ENCODE data around the gene CASP9.

Gene CASP9

GRCh38 chr1:15524021-15524282 is at the start of gene CASP9:
CASP9 (minus strand) TSS chr1:15524215; CDS start chr1:15524200, 15 bp downstream.
- DNase-seq = no peak

GRCh38 chr1:15573477-15573876 is 49.5 kb upstream of the CASP9 start:
- no peak for DNase-seq

GRCh38 chr1:15571266-15571665 is 47.3 kb upstream of the CASP9 start:
- DNase-seq = no peak

- no peak for DNase-seq
These were observed 46.8 kb upstream of the CASP9 start for GRCh38 chr1:15570861-15571260.

- no peak for DNase-seq
These were observed 44.5 kb upstream of the CASP9 start for GRCh38 chr1:15568387-15569073.

DNA sequence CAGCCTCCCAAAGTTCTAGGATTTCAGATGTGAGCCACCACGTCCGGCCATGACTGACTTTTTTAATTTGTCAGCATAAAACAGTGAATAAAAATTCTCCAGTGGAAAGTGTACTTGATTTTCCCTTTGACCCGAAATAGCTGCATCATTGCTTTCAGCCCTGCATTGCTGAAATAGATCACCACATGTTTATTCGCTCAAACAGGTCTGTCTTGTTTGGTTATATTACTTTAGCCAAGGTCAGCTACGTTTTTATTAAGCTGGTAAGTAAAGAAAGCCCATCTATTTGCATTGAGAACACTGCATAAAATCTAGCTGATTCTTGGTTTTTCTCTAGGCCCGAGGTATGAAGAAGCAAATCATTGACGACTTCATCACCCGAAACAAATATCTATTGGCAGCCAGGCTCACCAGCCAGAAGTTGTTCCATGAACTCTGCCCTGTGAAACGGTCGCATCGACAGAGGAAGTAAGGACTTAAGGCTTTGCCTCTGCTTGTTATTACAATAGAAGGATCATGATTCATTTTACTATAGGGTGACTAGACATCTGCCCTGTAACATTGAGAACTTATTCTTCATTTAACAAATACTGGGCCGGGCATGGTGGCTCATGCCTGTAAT is 35.3 kb upstream of the CASP9 start:
- DNase-seq = no peak

- DNase-seq = no peak
These were observed 34.5 kb upstream of the CASP9 start for GRCh38 chr1:15558516-15558915.

DNA sequence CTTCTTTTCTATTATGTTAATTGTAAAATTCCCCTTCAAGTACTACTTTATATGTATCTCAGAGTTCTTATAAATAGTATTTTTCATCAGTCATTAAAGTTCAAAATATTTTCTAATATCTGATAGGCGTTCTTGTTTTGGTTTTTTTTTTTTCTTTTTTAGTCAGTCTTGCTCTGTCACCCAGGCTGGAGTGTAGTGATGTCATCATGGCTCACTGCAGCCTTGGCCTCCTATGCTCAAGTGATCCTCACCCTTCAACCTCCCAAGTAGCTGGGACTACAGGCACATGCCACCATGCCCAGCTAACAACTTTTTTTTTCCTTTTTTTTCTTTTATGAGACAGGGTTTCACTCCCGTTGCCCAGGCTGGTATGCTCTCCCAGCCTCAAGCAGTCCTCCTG is 33.6 kb upstream of the CASP9 start:
- DNase-seq = no peak

DNA sequence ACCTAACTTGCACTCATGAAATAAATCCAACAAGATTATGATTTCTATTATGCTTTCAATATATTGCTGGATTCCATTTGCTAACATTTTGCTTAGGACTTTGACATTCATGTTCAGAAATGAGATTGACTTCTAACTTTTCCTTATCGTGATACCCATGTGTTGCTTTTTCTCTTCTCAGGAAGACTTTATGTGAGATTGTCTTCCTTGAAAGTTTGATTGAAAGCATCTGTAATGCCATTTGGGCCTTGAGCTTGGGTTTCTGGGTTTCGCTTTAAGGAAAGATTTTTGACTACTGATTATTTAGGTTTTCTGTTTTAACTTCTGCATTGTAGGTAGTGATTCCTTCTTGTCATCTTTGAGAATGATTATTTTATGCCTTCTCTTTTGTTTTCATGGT is 33.0 kb upstream of the CASP9 start:
- no peak for DNase-seq

GRCh38 chr1:15550573-15550972 is 26.6 kb upstream of the CASP9 start:
- no peak for DNase-seq

DNA sequence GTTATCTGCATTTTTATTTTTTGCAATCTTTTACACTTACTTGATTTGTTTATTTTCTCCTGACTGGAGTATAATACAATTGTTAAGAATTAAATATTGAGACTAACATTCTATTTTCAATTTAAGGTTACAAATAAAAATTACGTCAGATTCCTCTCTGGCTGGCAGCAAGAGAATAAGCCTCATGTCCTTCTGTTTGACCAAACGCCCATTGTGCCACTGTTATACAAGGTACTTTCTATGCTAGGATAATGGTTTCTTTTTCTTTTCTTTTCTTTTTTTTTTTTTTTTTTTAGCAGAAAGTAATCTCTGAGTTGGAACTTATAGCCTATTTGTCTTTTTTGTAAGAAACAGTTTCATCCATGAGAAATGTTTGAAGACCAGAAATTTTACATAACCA is 22.6 kb upstream of the CASP9 start:
- DNase-seq = no peak

DNA sequence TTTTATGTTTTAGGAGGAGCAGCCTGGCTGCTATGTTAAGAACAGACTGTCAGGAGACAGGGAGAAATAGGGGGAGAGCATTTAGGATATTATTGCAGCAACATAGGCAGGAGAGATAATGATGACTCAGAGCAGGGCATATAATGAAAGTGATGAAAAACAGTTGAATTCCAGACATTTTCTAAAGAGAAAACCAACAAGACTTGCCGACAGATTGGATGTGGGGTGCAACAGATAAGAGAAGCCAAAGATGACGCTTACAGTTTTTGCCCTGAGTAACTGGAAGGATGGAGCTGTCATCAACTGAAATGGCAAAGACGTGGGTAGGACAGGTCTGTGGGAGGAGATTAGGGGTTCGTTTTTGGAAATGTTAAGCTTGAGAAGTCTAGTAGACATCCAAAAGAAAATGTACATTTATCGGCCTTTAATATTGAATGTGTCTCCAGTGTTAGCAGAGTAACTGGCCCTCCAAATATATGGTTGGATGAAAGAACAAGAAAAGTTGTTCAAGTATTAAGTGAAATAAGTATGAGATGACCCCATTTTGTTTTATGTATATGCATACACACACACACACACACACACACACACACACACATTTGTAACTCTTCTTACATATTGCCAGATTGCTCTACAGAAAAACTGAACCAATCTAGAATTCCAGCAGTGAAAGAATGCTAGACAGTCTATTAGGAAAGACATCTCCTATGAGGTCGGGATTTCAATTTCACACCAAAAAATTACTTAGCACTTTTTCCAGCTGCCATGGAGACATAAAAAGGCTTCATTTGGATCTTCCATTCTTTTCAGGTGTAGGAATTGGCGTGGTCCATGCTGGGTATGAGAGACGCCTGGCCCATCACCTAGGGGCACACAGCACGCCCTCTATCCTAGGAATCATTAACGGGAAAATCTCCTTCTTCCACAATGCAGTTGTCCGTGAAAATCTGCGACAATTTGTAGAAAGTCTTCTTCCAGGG is 19.9 kb upstream of the CASP9 start:
- no peak for DNase-seq

GRCh38 chr1:15543251-15543588 is 19.2 kb upstream of the CASP9 start:
- DNase-seq = no peak

- no peak for DNase-seq
These were observed 18.6 kb upstream of the CASP9 start for GRCh38 chr1:15542388-15543250.

DNA sequence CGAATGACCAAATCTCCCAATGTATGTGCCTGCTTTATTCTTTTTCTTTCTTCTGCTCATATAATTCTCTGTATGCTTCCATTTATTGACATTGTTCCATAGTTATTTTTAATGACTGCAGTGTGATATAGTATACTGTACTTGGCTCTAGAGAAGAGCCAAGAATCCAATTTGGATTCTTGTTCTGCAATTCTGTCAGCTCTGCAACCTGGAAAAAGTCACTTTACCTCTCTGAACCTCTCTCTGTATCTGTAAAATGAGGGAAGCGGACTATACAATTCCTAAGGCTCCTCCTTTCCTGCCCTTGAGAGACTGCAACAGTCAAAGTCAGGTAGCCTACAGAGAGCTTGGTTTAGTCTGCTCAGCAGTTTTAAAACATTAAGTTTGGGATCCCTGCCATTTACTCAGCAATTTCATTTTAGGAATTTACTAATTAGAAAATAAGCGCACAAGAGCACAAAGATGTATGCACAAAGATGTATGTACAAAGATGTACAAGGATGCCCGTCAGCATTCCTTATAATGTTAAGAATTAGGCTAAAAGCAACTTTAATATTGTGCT is 17.3 kb upstream of the CASP9 start:
- DNase-seq = no peak

GRCh38 chr1:15540186-15540585 is 16.2 kb upstream of the CASP9 start:
- DNase-seq = no peak

DNA sequence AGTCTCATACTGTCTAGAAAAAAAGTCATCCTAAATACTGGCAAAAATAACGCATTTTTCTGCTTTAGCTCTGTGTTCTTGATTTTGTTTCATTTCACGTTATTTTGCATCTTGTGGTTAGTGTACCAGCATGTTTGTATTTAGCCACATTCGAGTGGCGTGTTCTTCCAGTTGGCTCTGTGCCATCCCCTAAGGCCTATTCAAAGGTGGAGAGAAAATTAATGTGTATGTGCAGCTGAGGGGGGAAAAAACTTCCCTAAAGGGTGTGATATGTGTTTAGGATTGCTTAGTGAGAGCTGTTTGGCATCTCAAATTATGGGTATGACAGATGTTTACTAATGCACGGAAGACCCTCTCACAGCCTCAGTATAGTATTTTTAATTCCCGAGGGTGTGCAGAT is 14.8 kb upstream of the CASP9 start:
- DNase-seq = no peak

- DNase-seq = no peak
These were observed 7.7 kb upstream of the CASP9 start for GRCh38 chr1:15531682-15532081.

GRCh38 chr1:15531003-15531402 is 7.0 kb upstream of the CASP9 start:
- no peak for DNase-seq

- DNase-seq = peak; percentile 88 to 99
These were observed 2.7 kb upstream of the CASP9 start, which contains the start of gene DNAJC16 for GRCh38 chr1:15526490-15527339. DNAJC16 (plus strand) TSS chr1:15526848; CDS start chr1:15529106, 2,258 bp downstream.

DNA sequence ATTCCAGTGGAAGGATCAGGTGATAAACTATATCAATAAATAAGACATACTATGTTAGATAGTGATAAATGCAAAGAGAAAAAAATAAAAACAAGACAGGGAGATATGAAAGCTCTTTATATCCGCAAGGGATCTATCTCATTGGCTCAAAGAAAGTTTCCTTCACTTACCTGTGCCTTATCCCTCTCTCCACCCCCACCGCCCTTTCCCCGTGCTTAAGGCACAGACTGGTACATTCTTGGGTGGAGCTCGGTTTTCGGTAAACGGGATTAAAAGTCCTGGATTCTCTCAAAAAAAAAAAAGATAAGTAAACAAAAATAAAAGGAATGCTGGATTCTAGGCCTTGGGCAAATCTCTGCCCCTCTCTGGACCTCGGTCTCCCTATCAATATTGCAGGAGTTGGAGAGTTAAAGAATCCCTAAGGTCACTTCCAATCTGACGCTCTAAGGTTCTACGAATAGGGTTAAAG is 2.0 kb upstream of the CASP9 start:
- no peak for DNase-seq
